Measurements from ENCODE around the gene ARHGAP18.

ARHGAP18 gene

GRCh38 chr6:129567374-129567773, 142.6 kb downstream of the ARHGAP18 start:
- TF ChIP-seq ZNF623 (tag by site-specific recombination; IDR thresholded peaks at IDR 0.05): no peak
- peak; percentile 43 for TF ChIP-seq ZNF654 (tag by site-specific recombination; IDR thresholded peaks at IDR 0.05; ENCODE audit: low read depth)
- Histone ChIP-seq H3K36me3 (ENCODE audit: control insufficient read depth in 2 of 2, insufficient read depth in 1 of 2, low read length in 2 of 2) (no peaks in the 10 kb centered on the region), H3K4me1 (ENCODE audit: control insufficient read depth, insufficient read depth, low read length) (no peaks in the 10 kb centered on the region), H3K27ac (ENCODE audit: extremely low read depth, low read depth, low read length) (no peak overlapping the region), H3K9me3 (ENCODE audit: control insufficient read depth, insufficient read depth, low read depth, low read length) (no peaks in the 10 kb centered on the region), H3K4me3 (ENCODE audit: low read depth, low read length) (no peak overlapping the region)
- POLR2A ChIA-PET: no interaction called here
- CTCF ChIA-PET: interaction anchor here (0.6 to 7.1 kb wide), 22 partner anchors 10 to 1772 kb away, joined by 3 to 113 read pairs (median 3); no protein-coding TSS in a partner anchor

GRCh38 chr6:129565811-129566210, 144.2 kb downstream of the ARHGAP18 start:
- no peaks in the 10 kb centered on the region for H3K4me1 ChIP-seq (ENCODE audit: control insufficient read depth, insufficient read depth, low read length)
- H3K27ac ChIP-seq (ENCODE audit: extremely low read depth, low read depth, low read length): no peak overlapping the region
- TF ChIP-seq ZNF747 (tag by site-specific recombination; IDR thresholded peaks at IDR 0.05): no peak
- TF ChIP-seq ZNF26 (tag by site-specific recombination; IDR thresholded peaks at IDR 0.05): no peak
- no peak for TF ChIP-seq ZNF24 (tag by site-specific recombination; IDR thresholded peaks at IDR 0.05)
- TF ChIP-seq ZNF398 (tag by site-specific recombination; IDR thresholded peaks at IDR 0.05): no peak
- TF ChIP-seq ZNF366 (tag by site-specific recombination; conservative IDR thresholded peaks at IDR 0.05): no peak
- TF ChIP-seq PRDM6 (tag by site-specific recombination; IDR thresholded peaks at IDR 0.05): no peak
- TF ChIP-seq ZNF2 (tag by site-specific recombination; IDR thresholded peaks at IDR 0.05): no peak
- TF ChIP-seq RBAK (tag by site-specific recombination; IDR thresholded peaks at IDR 0.05): no peak
- TF ChIP-seq ZNF514 (tag by site-specific recombination; IDR thresholded peaks at IDR 0.05): no peak
- no peak for TF ChIP-seq PRDM1 (tag by site-specific recombination; IDR thresholded peaks at IDR 0.05)
- no peak for TF ChIP-seq ZNF239 (tag by site-specific recombination; IDR thresholded peaks at IDR 0.05)
- TF ChIP-seq ZNF148 (tag by site-specific recombination; IDR thresholded peaks at IDR 0.05; ENCODE audit: borderline replicate concordance): no peak
- TF ChIP-seq GLIS1 (tag by site-specific recombination; IDR thresholded peaks at IDR 0.05): no peak
- no peak for TF ChIP-seq ZSCAN4 (tag by site-specific recombination; IDR thresholded peaks at IDR 0.05)
- TF ChIP-seq ZNF473 (tag by site-specific recombination; IDR thresholded peaks at IDR 0.05): no peak
- TF ChIP-seq ZNF404 (tag by site-specific recombination; IDR thresholded peaks at IDR 0.05): no peak
- no peak for TF ChIP-seq ZNF121 (tag by site-specific recombination; IDR thresholded peaks at IDR 0.05)
- no peak for TF ChIP-seq ZNF510 (tag by site-specific recombination; IDR thresholded peaks at IDR 0.05; ENCODE audit: insufficient replicate concordance)
- TF ChIP-seq ZNF394 (tag by site-specific recombination; IDR thresholded peaks at IDR 0.05; ENCODE audit: borderline replicate concordance): no peak
- TF ChIP-seq KLF9 (tag by site-specific recombination; IDR thresholded peaks at IDR 0.05; ENCODE audit: low read depth): no peak
- CTCF ChIA-PET: interaction anchor here (0.5 to 7.1 kb wide), 6 partner anchors 9 to 196 kb away, joined by 3 to 113 read pairs (median 5); no protein-coding TSS in a partner anchor
- H3K4me3 ChIP-seq (ENCODE audit: low read depth, low read length): no peak overlapping the region
- POLR2A ChIA-PET: no interaction called here
- no peaks in the 10 kb centered on the region for H3K9me3 ChIP-seq (ENCODE audit: control insufficient read depth, insufficient read depth, low read depth, low read length)
- no peaks in the 10 kb centered on the region for H3K36me3 ChIP-seq (ENCODE audit: control insufficient read depth in 2 of 2, insufficient read depth in 1 of 2, low read length in 2 of 2)
